Activated gamma-delta T cell (primary cell): ENCODE measurements around the gene OVCH1.
"Not testable (repeated sequence)": the region's sequence is repeated elsewhere in the genome, so short reads cannot be mapped to it uniquely, and the experiment has no call there.

ENCODE experiments used
- DNase-seq: peaks from one replicate; lab custom pipeline; 2025; lab: John Stamatoyannopoulos, UW

Gene OVCH1

DNA sequence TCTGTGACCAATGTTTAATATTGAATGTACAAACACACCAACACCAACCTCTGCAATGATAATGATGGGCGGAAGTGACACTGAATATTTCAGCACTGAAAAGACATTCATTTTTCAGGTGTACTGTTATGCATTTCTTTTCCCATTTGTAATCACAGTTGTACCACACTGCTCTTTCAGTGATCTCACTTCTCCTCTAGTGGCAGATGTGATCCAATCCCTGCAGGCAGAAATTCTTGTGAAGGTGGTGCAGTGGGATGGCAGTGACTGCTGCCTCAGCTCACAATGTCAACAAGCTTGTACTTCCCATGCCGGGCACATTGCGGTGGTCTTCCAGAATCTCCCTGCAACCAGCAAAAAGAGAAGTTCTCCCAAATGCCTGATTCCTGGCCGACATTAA is 93.5 kb downstream of the OVCH1 start:
- no peak for DNase-seq

DNA sequence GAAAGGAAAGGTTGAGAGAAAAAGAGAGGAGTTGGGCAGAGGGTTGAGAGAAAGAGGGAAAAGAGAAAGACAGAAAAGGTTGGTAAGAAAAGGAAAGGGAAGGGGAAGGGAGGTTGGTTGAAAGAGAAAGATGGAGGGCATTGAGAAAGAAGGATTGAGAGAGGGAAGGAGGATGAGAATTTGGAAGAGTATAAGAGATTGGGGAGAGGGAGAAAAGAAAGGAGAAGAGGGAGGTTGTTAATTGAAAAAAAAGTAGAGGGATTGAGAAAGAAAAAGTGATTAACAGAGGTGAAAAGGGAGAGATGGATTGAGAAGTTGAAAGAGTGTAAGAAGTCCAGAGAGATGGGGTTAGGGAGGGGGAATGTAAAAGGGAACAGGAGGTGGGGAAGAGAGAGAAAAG is 95.0 kb downstream of the OVCH1 start:
- DNase-seq: no peak

DNA sequence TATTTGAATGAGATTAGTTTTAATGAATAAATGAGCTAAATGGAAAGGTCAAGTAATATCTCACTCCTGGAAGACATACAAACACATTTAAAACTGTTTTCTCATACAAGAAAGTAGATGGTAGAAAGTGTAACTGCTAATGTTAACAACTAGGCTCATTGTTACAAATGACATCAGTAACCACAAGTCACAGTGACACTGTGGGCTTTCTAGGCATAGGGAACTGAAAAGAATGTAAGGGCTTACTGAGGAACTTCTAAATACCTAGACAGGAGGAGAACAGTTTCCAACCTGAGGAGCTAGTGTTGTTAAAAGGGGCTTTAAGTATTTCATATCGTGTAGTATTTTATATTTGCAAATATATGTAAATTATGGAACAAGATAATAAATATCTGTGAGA is 99.0 kb downstream of the OVCH1 start:
- no peak for DNase-seq

DNA sequence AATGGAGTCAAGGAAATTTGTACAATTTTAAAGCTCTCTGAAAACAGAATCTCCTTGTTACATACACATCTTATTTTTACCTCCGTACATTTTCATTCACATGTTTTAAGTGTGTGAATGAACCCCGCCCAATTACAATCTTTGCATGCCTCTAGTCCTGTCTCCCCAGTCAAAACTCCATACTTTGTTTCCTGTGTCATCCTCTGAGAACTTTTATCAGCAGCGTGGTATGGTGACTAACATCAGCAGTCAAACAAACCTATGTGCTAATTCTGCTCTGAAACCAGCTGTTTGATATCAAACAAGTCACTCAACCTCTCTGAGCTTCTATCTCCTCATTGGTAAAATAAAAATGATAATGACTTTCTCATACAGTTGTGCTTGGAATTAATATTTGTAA is 100.7 kb downstream of the OVCH1 start:
- DNase-seq: no peak

DNA sequence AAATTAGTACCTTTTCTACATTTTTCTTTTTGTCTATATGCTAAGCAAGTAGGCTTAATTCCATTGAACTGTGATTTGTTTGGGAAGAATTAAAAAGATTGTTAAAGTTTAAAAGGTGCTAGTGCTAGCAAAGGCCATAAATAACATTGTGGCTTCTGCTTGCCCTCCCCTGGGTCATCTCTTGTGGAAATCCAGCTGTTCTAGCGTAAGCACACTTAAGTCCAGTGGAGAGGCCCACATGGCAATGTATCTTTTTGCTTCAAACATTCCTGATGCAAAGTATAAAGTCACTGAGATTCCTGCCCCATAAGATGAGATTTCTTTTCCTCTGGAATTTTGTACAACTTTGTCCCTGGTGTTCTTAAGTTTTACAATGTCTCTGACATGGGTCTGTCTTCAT is 102.1 kb downstream of the OVCH1 start:
- DNase-seq: no peak

DNA sequence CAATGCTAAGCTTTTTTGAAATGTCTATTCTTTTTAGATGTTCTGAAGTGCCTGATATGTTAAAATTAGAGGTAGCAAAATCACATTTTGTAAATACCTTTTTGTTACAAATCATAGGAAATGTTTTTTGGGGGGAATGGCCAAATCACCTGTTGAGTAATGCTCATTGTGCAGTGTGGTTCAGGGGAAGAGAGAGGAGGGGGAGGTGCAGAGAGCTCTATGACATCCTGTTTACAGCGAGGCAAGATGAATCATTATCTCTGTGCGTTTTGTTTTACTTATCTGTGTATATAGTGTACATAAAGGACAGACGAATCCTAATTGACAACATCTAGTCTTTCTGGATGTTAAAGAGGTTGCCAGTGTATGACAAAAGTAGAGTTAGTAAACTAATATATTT is 107.1 kb downstream of the OVCH1 start:
- DNase-seq: not testable (repeated sequence)

DNA sequence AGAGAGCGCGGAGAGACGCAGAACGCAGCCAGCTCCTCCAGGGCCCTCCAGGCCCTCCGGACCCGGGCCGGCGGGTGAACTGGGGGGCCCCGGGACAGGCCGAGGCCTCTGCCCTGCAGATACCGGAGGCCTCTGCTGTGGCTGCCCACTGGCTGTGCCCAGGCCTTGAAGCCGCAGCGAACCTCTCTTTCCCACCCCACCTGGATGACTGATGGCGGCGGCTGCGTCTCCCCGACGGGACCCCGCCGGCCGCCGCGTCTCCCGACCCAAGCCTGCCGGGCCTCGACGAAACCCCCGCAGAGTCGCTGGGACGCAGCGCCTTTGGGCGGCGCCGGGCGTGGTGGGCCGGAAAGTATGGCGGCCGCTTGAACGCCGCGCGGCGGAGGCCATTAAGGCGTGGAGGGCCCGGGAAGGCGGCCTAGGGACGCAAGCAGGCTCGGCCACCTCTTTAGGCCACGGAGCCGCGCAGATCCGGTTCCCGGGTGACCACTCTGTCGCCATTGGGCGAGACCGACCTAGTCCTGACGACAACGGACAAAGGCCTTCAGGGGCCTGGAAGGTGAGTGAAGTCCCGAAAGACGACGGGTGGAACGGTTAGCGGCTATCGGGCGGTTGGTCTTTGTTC is 108.1 kb downstream of the OVCH1 start:
- DNase-seq: no peak

DNA sequence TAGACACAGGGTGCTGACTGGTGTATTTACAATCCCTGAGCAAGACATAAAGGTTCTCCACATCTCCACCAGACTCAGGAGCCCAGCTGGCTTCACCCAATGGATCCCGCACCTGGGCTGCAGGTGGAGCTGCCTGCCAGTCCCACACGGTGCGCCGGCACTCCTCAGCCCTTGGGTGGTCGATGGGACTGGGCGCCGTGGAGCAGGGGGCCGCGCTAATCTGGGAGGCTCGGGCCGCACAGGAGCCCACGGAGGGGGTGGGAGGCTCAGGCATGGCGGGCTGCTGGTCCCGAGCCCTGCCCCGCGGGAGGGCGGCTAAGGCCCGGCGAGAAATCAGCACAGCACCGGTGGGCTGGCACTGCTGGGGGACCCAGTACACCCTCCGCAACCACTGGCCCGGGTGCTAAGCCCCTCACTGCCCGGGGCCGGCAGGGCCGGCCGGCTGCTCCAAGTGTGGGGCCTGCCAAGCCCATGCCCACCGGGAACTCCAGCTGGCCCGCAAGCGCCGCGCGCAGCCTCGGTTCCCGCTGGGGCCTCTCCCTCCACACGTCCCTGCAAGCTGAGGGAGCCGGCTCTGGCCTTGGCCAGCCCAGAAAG is 111.3 kb downstream of the OVCH1 start:
- not testable (repeated sequence) for DNase-seq

DNA sequence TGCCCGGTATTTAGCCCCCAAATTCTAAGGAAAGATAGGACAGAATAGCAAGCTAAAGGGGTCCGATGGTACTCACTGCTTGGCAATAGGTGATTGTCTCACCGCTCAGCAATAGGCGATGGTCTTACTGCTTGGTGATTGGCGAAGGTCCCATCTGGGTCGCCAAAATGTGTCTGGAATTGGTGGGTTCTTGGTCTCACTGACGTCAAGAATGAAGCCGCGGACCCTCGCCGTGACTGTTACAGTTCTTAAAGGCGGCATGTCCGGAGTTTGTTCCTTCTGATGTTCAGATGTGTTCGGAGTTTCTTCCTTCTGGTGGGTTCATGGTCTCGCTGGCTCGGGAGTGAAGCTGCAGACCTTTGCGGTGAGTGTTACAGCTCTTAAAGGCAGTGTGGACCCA is 112.3 kb downstream of the OVCH1 start:
- not testable (repeated sequence) for DNase-seq

DNA sequence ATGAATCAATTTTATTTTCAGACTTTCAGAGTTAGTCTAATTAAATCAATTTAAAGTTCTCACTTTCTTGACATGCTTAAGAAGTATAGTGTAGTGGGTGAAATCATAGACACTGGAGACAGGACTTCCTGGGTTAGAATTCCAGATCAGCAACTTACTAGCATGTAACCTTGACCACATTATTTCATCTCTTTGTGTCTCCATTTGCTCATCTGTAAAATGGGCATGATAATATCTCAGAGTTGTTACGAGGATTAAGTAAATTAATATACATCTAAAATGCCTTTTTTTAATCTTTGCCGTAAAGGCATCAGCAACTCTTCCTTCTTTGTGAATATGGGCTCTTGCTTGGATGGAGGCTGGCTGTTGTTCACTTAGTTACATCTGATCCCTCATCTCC is 115.2 kb downstream of the OVCH1 start:
- no peak for DNase-seq

DNA sequence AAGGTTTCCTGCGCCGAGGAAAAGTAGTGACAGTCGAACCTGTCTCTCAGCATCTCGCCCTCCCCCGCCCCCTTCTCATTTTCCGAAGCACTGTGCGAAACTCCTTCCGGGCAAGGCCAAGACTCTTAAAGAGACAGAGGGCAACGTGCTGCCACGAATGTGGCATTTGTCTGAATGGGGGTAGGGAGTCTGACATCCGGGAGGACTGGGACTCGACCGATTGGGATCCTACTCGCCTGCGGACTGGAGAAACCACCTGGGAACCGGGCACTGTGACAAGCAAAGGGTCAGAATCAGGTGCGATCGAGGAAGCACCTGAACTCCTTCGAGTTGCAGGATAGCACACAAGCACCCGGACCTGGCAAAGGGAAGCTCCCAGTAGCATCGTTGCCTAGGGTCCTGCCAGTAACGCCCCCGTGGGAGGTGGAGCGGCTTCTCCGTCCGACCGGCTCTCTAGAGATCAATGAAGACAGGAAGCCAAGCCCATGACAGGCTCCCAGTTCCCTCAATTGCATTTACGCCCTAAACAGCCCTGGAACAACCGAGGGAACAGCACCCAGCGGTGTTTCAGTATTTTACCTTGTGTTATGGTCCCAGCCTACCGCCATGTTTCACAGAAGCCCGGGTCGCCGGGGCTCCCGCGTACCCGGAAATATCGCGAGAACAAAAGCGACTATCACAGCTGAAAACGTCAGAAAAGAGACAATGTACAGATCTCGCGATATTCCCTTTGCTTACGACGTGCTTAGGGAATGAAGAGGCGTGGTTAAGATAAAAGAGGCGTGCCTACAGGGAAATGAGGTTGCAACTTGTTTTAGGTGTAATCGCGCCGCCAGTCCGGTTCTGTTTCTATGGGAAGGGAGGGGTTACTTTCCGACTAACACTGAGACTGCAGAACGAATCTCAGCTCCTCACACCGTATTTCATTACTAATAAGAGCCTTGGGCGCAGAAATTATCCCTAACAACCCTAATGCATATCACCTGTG is 116.7 kb downstream of the OVCH1 start, which contains the start of gene ERGIC2:
Gene ERGIC2 (minus strand): TSS at position 637 of the 988 bp plus-strand sequence. CDS start 9,539 bp downstream, outside the sequence.
- peak; percentile 59 for DNase-seq
